AG04449 (cell line): ENCODE measurements around the gene ABL1.

ENCODE experiments used
- CTCF ChIA-PET: fragments of 350-600 bp; formaldehyde crosslinking; extraction: SDS; loops from one replicate; lab custom pipeline; 2021; ENCODE audit warnings: antibody characterized with exemption; lab: Yijun Ruan, JAX
- POLR2A ChIA-PET: fragments of 400-600, 350-600 bp; formaldehyde crosslinking; extraction: SDS; loops from one replicate; lab custom pipeline; 2020; ENCODE audit warnings: antibody characterized with exemption, inconsistent platforms; lab: Yijun Ruan, JAX
- DNase-seq: peaks from one replicate; pipeline ENCODE4 v3.0.0-alpha.2; 2010; ENCODE audit warnings: low read depth, low spot score
- H3K4me3 ChIP-seq: 2 replicates; pipeline ENCODE4 v1.5.1; 2011; ENCODE audit warnings: low read depth, mild to moderate bottlenecking, control low read depth, low read length
- CTCF ChIP-seq: IDR thresholded peaks from one replicate; pipeline ENCODE4 v1.5.1; 2011; ENCODE audit warnings: mild to moderate bottlenecking, moderate library complexity, low read length, control low read depth, inconsistent platforms; ENCODE audit not compliant: insufficient read depth; ENCODE audit errors: missing control alignments

ABL1 gene

GRCh38 chr9:130933114-130934046, 98.3 kb downstream of the ABL1 start:
- DNase-seq = no peak
- no peak for TF ChIP-seq CTCF
- no peak overlapping the region for H3K4me3 ChIP-seq
- CTCF ChIA-PET = interaction anchor here (1.0 to 4.4 kb wide), 11 partner anchors 9 to 232 kb away, joined by 3 to 21 read pairs (median 4); no protein-coding TSS in a partner anchor
- POLR2A ChIA-PET = no interaction called here

- no peak for TF ChIP-seq CTCF
- ChIA-PET CTCF (interaction anchor here (1.0 to 4.4 kb wide), 5 partner anchors 8 to 233 kb away, joined by 4 to 24 read pairs (median 14); no protein-coding TSS in a partner anchor), POLR2A (no interaction called here)
- DNase-seq = no peak
- no peak overlapping the region for H3K4me3 ChIP-seq
These were observed 99.2 kb downstream of the ABL1 start for GRCh38 chr9:130934246-130934645.

- TF ChIP-seq CTCF = no peak
- no peak overlapping the region for H3K4me3 ChIP-seq
- DNase-seq = no peak
- POLR2A ChIA-PET = interaction anchor here (0.8 kb wide), 1 partner anchor 159 kb away, joined by 3 read pairs; no protein-coding TSS in a partner anchor
- CTCF ChIA-PET = interaction anchor here (0.7 to 4.4 kb wide), 6 partner anchors 17 to 233 kb away, joined by 3 to 24 read pairs (median 13); no protein-coding TSS in a partner anchor
These were observed 99.9 kb downstream of the ABL1 start for GRCh38 chr9:130934702-130935647.

- no peak for DNase-seq
- ChIA-PET POLR2A (interaction anchor here (0.7 to 0.8 kb wide), 2 partner anchors 14 to 160 kb away, joined by 3 read pairs; no protein-coding TSS in a partner anchor), CTCF (interaction anchor here (0.7 to 4.4 kb wide), 6 partner anchors 16 to 234 kb away, joined by 3 to 24 read pairs (median 8); no protein-coding TSS in a partner anchor)
- no peak overlapping the region for H3K4me3 ChIP-seq
- TF ChIP-seq CTCF = no peak
These were observed 100.7 kb downstream of the ABL1 start for GRCh38 chr9:130935648-130936271.

- no peak overlapping the region for H3K4me3 ChIP-seq
- ChIA-PET POLR2A (interaction anchor here (0.7 to 0.8 kb wide), 2 partner anchors 15 to 161 kb away, joined by 3 read pairs; no protein-coding TSS in a partner anchor), CTCF (interaction anchor here (0.7 to 4.3 kb wide), 6 partner anchors 9 to 230 kb away, joined by 3 to 24 read pairs (median 6); no protein-coding TSS in a partner anchor)
- peak; percentile 34 for DNase-seq
- no peak for TF ChIP-seq CTCF
These were observed 101.4 kb downstream of the ABL1 start for GRCh38 chr9:130936285-130937117.
